ENCODE results near the gene BPIFB2.
"Not testable (repeated sequence)": the region's sequence is repeated elsewhere in the genome, so short reads cannot be mapped to it uniquely, and the experiment has no call there.

BPIFB2 gene

DNA sequence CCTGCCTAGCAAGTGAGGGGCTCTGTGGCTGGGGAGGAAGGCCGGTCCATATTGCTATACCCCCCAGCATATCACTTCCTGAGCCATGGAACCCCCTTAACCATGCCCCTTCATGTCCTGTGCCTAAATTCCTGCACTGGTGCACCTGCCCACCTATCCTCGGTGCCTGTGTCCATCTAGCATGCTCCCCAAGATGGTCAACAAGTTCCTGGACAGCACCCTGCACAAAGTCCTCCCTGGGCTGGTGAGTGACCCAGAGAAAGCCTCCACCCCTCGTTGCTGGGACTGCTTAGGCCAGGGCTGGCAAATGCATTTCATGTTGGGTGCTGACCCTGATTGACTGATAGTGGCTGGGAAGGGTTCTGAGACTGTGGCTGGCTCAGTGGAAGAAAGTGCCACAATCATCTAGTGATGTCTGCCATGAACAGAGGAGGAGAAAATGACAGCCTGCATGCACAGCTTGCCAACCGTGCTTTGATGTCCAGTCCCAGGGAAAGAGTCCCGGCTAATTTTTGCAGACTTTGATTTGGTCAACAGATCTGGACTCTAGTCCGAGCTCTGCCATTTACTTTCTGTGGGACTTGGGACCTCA is 27.5 kb downstream of the BPIFB2 start:
- no peak for DNase-seq (ENCODE audit: low read depth in 2 of 2)

- no peak for DNase-seq (ENCODE audit: low read depth in 2 of 2)
Observed at GRCh38 chr20:33037456-33037855, 30.0 kb downstream of the BPIFB2 start.

DNA sequence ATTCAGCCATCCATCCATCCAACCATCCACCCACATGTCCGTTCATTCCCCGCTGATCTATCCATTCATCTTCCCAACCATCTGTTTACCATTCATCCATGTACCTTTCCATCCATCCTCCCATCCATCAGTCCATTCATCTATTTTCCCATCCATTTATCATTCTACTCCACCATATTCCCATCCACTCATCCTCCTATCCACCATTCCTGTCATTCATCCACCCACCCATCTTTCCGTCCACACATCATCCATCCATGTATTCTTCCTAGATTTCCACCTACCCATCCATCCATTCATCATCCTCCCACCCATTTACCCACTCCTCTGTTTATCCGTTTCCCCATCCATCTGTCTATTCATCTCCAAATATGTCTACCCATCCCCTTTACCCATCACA is 30.7 kb downstream of the BPIFB2 start:
- DNase-seq (ENCODE audit: low read depth in 2 of 2) = no peak

DNA sequence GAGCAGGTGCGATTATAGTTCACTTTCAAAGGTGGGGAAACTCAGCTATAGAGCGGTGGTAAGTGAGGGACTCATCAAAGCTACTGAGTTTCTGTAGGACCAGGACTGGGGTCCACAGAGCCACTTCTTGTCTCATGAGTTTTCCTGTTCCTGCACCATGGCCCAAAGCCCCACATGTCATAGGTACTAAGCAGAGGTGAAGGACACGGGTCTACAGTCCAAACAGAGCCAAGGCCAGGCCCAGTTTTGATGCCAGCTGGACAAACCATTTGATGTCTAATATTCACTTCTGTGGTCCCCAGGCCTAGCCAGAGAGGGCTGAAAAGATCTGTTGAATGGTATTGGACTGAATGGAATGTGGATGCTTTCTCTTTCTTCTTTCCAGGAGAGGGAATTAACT is 34.9 kb downstream of the BPIFB2 start:
- no peak for DNase-seq (ENCODE audit: low read depth in 2 of 2)

GRCh38 chr20:33042983-33043730 is 35.7 kb downstream of the BPIFB2 start:
- DNase-seq (ENCODE audit: low read depth in 2 of 2) = no peak

- no peak for DNase-seq (ENCODE audit: low read depth in 2 of 2)
Observed at GRCh38 chr20:33043731-33044181, 36.3 kb downstream of the BPIFB2 start.

- DNase-seq (ENCODE audit: low read depth in 2 of 2) = not testable (repeated sequence)
Observed at GRCh38 chr20:33045129-33045721, 37.7 kb downstream of the BPIFB2 start.

DNA sequence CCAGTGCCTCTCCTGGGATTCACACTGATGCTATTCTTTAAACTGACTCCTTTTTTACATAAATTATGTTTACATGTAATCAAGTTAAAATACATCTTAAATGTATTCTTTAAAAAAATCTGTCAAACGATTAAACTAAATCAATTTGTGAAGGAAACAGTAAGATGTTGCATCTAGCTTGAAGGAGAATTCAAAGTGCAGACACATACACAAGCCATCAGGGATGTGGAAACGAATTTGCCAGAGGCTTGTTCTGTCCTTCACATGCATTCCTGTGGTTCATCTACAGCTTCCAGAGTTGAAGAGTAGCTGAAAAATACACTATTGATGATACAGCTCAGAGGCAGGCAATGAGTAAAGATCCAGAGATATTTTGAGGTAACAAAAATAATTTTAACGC is 38.9 kb downstream of the BPIFB2 start:
- no peak for DNase-seq (ENCODE audit: low read depth in 2 of 2)

- DNase-seq (ENCODE audit: low read depth in 2 of 2) = no peak
Observed at GRCh38 chr20:33051333-33051732, 43.8 kb downstream of the BPIFB2 start.

DNA sequence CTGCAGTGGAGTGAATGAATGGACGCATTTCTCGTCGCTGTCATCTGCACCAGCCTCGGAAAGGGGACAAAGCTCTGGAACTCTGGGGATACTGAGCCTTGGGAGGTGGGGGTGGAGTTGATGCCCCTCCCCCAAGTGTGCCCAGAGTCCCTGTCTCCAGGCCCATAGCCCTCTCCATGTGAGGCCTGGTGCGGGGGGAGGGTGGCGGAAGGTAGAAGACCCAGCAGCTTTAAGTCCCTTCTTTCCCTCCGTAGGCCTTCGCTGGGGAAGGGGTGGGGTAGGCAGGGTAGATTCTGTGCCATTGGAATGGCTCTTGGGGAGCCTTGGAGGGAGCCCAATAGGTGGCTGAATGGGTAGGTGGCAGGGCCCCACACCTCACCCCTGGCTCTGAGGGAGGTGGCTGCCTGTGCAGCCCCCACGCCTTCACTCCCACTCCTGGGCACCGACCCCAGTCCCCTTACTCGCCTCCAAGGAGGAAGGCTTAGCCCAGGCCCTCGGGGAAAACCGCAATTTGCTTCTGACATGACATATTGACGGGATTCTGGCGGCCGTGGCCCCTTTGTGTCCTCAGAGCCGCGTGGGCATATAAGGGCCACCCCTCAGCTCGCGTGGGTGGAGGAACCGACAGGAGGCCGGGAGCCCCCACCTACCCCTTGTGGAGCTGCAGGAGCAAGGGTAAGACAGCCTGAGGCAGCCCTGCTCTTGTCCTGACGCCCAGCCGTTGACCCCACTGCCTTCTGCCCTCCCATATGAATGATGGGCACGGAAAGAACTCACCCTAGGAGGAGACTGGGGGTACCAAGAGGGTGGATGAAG is 46.0 kb downstream of the BPIFB2 start, which contains the start of gene BPIFB3:
TSS of gene BPIFB3 (plus strand) at position 613 of the 816 bp plus-strand sequence. CDS start 1,533 bp downstream, outside the sequence.
- no peak for DNase-seq (ENCODE audit: low read depth in 2 of 2)

DNA sequence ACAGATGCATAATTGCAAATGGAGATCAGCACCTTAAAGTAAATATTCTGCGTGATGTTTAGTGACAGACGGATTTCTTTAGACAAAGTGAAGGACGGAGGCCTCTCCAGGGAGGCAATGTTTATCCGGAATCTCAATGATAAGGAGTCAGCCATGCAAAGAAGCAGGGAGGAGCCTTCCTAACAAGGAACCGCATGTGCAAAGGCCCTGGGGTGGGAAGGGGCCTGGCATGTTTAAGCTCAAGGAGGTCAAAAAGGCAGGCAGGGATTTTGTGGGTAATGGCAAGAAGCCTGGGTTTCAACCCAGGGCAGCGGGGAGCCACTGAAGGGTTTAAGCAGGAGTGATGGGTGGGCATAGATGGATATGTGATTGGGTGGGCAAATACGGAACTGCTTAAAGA is 46.9 kb downstream of the BPIFB2 start:
- no peak for DNase-seq (ENCODE audit: low read depth in 2 of 2)

- DNase-seq (ENCODE audit: low read depth in 2 of 2) = no peak
Observed at GRCh38 chr20:33054791-33055190, 47.3 kb downstream of the BPIFB2 start.

DNA sequence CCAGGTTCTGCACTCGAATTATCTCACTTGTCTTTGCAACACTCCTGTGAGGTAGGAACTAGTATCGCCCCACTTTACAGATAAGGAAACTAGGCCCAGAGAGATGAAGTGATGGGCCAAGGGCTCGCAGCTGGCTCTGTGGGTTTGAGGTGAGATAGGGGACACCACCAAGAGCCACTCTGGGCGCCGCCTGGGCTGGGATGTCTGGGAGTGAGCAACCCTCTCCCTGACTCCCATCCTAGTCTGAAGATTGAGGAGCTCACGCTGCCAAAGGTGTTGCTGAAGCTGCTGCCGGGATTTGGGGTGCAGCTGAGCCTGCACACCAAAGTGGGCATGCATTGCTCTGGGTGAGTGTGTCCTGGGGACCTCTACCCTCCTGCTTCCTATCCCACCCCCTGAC is 51.6 kb downstream of the BPIFB2 start:
- DNase-seq (ENCODE audit: low read depth in 2 of 2) = no peak

- no peak for DNase-seq (ENCODE audit: low read depth in 2 of 2)
Observed at GRCh38 chr20:33059741-33060390, 52.4 kb downstream of the BPIFB2 start.

DNA sequence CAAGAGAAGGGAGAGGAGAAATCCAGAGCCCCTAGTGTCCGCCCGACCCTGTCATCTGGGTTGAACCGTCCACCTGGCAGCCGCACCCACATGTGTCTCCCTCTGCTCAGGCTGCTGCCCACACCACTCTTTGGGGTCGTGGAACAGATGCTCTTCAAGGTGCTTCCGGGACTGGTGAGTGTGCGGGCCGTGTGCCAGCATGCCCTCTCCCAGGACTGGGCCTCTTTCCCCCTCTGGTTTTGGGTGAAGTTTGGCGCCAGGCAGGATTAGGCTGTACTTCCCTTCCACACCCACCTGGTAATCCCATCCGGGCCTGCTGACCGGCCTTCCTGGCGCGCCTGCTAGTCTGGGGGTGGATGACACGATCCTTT is 54.1 kb downstream of the BPIFB2 start:
- no peak for DNase-seq (ENCODE audit: low read depth in 2 of 2)

DNA sequence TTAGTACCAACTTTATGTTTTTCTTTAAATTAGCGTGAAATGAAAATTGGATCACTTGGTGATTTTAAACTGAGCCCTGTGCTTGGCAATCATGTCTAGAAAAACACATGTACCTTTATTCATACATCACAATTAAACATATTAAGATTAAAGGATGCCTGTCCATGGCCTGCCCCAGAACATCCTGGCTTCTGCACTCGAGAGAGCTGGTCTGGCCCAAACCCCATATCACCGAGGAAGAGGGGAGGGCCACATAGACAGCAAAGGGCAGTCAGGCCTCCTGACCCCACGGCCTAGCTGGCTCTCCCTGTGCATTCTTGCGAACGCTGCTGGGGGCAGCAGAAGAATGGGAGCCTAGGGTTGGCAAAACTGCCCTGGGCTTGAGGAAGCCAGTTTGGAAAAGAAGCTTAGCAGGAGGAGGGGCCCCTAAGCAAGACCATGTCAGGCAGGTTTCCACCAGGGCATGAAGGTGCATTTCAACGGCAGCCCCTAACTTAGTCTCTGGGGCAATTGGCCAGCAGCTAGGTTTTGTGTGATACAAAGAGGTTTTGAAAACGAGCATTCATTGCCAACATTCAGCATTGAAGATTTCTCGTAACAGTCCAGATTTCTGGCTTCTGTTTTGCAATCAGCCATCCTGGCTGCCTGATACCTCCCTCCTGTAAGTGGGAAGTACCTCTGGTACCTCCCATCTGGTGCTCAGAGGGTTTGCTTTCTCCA is 54.8 kb downstream of the BPIFB2 start:
- no peak for DNase-seq (ENCODE audit: low read depth in 2 of 2)

- DNase-seq (ENCODE audit: low read depth in 2 of 2) = no peak
Observed at GRCh38 chr20:33062825-33063149, 55.3 kb downstream of the BPIFB2 start.

GRCh38 chr20:33063271-33063670 is 55.8 kb downstream of the BPIFB2 start:
- no peak for DNase-seq (ENCODE audit: low read depth in 2 of 2)

GRCh38 chr20:33064572-33065287 is 57.2 kb downstream of the BPIFB2 start:
- no peak for DNase-seq (ENCODE audit: low read depth in 2 of 2)

GRCh38 chr20:33065785-33066184 is 58.3 kb downstream of the BPIFB2 start:
- no peak for DNase-seq (ENCODE audit: low read depth in 2 of 2)

GRCh38 chr20:33067806-33068205 is 60.3 kb downstream of the BPIFB2 start:
- DNase-seq (ENCODE audit: low read depth in 2 of 2) = no peak

All from stimulated activated CD8-positive, alpha-beta memory T cell treated with anti-CD3 and anti-CD28 coated beads, Interleukin-15, amount 100 ng/mL, for 4 hours (primary cell).